Duodenal mucosa (tissue), 2 donors: ENCODE measurements around the gene GSTM2.

ENCODE experiments used
- H3K27ac ChIP-seq: one replicate; pipeline ENCODE4 v1.7.0; 2013; ENCODE audit warnings: low read depth, low read length
- H3K27me3 ChIP-seq, 2 donors: one replicate each; pipeline ENCODE4 v1.7.0; 2013; ENCODE audit warnings: low read length in 2 of 2, control low read depth in 1 of 2; ENCODE audit not compliant: insufficient read depth in 2 of 2, control insufficient read depth in 1 of 2
- H3K36me3 ChIP-seq, 2 donors: one replicate each; pipeline ENCODE4 v1.7.0; 2013; ENCODE audit warnings: low read length in 2 of 2, control low read depth in 1 of 2; ENCODE audit not compliant: insufficient read depth in 2 of 2, control insufficient read depth in 1 of 2
- H3K4me1 ChIP-seq, 2 donors: one replicate each; pipeline ENCODE4 v1.7.0; 2013; ENCODE audit warnings: low read length in 2 of 2, control low read depth in 1 of 2; ENCODE audit not compliant: insufficient read depth in 2 of 2, control insufficient read depth in 1 of 2
- H3K4me3 ChIP-seq, 2 donors: one replicate each; pipeline ENCODE4 v1.7.0; 2013; ENCODE audit warnings: low read length in 2 of 2, low read depth in 1 of 2
- H3K9ac ChIP-seq, 2 donors: one replicate each; pipeline ENCODE4 v1.7.0; 2013; ENCODE audit warnings: low read length in 2 of 2, low read depth in 1 of 2
- H3K9me3 ChIP-seq, 2 donors: one replicate each; pipeline ENCODE4 v1.7.0; 2013; ENCODE audit warnings: low read length in 2 of 2, control low read depth in 1 of 2; ENCODE audit not compliant: control insufficient read depth in 1 of 2

Gene GSTM2

DNA sequence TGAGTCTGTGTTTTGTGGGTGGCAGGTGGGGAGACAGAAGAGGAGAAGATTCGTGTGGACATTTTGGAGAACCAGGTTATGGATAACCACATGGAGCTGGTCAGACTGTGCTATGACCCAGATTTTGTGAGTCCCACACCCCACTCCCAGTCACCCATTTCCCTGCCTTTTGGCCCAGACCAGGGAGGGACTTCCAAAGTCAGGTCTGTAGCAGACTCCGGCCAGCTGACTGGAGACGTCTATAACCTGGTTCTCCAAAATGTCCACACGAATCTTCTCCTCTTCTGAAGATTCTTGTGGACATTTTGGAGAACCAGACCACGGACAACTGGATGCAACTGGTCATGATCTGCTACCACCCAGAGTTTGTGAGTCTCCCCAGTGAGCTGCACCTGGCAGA is 45.8 kb downstream of the GSTM2 start:
- no peaks in the 10 kb centered on the region for H3K27me3 ChIP-seq
- H3K9ac ChIP-seq: no peak overlapping the region
- H3K4me1 ChIP-seq: no peaks in the 10 kb centered on the region
- no peaks in the 10 kb centered on the region for H3K36me3 ChIP-seq
- H3K4me3 ChIP-seq: no peak overlapping the region
- H3K9me3 ChIP-seq: peaks cover 0 to 6% of the 10 kb centered on the region in 2 donors
- no peak overlapping the region for H3K27ac ChIP-seq

DNA sequence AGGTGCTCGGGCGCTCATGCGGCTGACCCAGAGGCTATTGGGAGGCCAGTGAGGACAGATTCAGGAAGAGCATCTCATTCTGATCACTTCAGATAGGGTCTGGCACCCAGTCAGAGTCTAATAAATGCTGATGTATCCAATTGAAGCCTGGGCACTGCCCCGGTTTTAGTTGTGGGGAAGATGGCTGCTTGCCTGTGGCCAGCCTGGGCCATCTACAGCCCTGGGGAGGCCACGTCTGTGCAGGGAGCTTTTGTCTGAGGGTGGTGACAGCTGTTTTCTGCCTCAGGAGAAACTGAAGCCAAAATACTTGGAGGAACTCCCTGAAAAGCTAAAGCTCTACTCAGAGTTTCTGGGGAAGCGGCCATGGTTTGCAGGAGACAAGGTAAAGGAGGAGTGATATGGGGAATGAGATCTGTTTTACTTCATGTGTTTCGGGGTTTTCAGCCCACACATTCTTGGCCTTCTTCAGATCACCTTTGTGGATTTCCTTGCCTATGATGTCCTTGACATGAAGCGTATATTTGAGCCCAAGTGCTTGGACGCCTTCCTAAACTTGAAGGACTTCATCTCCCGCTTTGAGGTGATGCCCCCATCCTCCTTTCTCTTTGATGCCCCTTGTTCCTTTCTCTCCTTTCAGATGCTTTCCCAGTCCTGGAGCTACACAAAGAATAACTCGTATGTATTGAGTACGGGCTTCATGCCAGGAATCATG is 47.0 kb downstream of the GSTM2 start:
- H3K9ac ChIP-seq: no peak overlapping the region
- H3K36me3 ChIP-seq: no peaks in the 10 kb centered on the region
- no peaks in the 10 kb centered on the region for H3K4me1 ChIP-seq
- H3K4me3 ChIP-seq: no peak overlapping the region
- no peak overlapping the region for H3K27ac ChIP-seq
- no peaks in the 10 kb centered on the region for H3K9me3 ChIP-seq
- no peaks in the 10 kb centered on the region for H3K27me3 ChIP-seq

- no peaks in the 10 kb centered on the region for H3K36me3 ChIP-seq
- no peak overlapping the region for H3K27ac ChIP-seq
- no peaks in the 10 kb centered on the region for H3K4me1 ChIP-seq
- no peak overlapping the region for H3K9ac ChIP-seq
- no peaks in the 10 kb centered on the region for H3K9me3 ChIP-seq
- H3K4me3 ChIP-seq: no peak overlapping the region
- no peaks in the 10 kb centered on the region for H3K27me3 ChIP-seq
Measured at GRCh38 chr1:109716121-109716520, 48.3 kb downstream of the GSTM2 start.

DNA sequence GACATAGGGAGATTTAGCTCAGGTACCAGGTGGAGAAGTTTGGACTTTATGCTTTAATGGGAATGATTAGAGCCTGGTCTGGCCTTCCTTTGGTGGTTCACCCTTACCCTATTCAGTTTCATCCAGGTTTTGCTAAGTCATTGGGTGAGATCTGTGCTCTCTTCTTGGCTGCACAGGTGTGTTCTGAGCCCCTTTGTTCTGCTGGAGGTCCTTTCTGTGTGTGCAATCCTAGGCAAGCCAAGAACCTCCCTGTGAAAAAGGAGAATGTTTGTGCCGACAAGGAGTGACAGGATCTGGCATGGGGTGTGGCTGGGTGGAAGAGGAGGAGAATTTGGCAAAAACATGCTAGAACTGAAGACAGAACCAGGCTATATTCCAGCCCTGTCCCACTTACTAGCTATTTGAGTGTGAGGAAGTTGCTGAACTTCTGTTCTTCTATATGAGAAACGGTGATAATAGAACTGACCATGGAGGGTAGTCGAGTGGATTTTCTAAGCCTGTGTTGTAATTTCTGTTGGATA is 48.8 kb downstream of the GSTM2 start:
- H3K4me1 ChIP-seq: no peaks in the 10 kb centered on the region
- no peaks in the 10 kb centered on the region for H3K9me3 ChIP-seq
- H3K9ac ChIP-seq: no peak overlapping the region
- H3K36me3 ChIP-seq: no peaks in the 10 kb centered on the region
- no peaks in the 10 kb centered on the region for H3K27me3 ChIP-seq
- no peak overlapping the region for H3K4me3 ChIP-seq
- H3K27ac ChIP-seq: no peak overlapping the region

DNA sequence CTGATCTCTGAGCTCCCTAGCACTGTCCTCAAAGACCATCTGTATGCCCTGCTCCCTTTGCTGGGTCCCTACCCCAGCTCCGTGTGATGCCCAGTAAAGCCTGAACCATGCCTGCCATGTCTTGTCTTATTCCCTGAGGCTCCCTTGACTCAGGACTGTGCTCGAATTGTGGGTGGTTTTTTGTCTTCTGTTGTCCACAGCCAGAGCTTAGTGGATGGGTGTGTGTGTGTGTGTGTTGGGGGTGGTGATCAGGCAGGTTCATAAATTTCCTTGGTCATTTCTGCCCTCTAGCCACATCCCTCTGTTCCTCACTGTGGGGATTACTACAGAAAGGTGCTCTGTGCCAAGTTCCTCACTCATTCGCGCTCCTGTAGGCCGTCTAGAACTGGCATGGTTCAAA is 49.9 kb downstream of the GSTM2 start:
- no peak overlapping the region for H3K27ac ChIP-seq
- H3K36me3 ChIP-seq: no peaks in the 10 kb centered on the region
- H3K4me3 ChIP-seq: no peak overlapping the region
- H3K9me3 ChIP-seq: no peaks in the 10 kb centered on the region
- no peaks in the 10 kb centered on the region for H3K4me1 ChIP-seq
- H3K27me3 ChIP-seq: no peaks in the 10 kb centered on the region
- no peak overlapping the region for H3K9ac ChIP-seq

- Histone ChIP-seq H3K9me3 (no peaks in the 10 kb centered on the region), H3K9ac (no peak overlapping the region), H3K27ac (no peak overlapping the region), H3K4me1 (no peaks in the 10 kb centered on the region), H3K27me3 (no peaks in the 10 kb centered on the region), H3K4me3 (no peak overlapping the region), H3K36me3 (no peaks in the 10 kb centered on the region)
Measured at GRCh38 chr1:109718495-109718894, 50.6 kb downstream of the GSTM2 start.

- Histone ChIP-seq H3K36me3 (no peaks in the 10 kb centered on the region), H3K9ac (no peak overlapping the region), H3K4me1 (no peaks in the 10 kb centered on the region), H3K27me3 (no peaks in the 10 kb centered on the region), H3K4me3 (no peak overlapping the region), H3K9me3 (no peaks in the 10 kb centered on the region), H3K27ac (no peak overlapping the region)
Measured at GRCh38 chr1:109719337-109719837, 51.5 kb downstream of the GSTM2 start.

- Histone ChIP-seq H3K27me3 (no peaks in the 10 kb centered on the region), H3K9me3 (no peaks in the 10 kb centered on the region), H3K9ac (no peak overlapping the region), H3K27ac (no peak overlapping the region), H3K36me3 (no peaks in the 10 kb centered on the region), H3K4me3 (no peak overlapping the region), H3K4me1 (no peaks in the 10 kb centered on the region)
Measured at GRCh38 chr1:109721042-109721441, 53.2 kb downstream of the GSTM2 start.

DNA sequence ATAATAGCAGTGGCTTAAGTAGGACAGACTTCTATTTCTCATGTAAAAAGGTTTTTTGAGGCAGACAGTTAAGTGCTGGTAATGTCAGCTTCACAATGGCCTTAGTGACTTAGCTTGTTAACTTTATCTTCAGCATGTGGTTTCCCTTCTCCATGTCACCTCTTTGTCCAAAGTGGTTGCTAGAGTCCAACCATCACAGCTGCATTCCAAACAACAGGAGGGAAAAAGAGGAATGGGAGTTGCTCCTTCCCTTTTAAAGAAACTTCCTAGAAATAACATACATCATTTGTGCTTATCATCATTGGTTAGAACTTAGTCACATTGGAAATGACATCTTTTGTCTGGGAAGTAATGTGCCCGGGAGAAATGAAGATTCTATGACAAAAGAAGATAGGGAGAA is 54.1 kb downstream of the GSTM2 start:
- no peak overlapping the region for H3K4me3 ChIP-seq
- H3K36me3 ChIP-seq: no peaks in the 10 kb centered on the region
- no peak overlapping the region for H3K27ac ChIP-seq
- H3K9ac ChIP-seq: no peak overlapping the region
- H3K27me3 ChIP-seq: no peaks in the 10 kb centered on the region
- no peaks in the 10 kb centered on the region for H3K4me1 ChIP-seq
- H3K9me3 ChIP-seq: no peaks in the 10 kb centered on the region

DNA sequence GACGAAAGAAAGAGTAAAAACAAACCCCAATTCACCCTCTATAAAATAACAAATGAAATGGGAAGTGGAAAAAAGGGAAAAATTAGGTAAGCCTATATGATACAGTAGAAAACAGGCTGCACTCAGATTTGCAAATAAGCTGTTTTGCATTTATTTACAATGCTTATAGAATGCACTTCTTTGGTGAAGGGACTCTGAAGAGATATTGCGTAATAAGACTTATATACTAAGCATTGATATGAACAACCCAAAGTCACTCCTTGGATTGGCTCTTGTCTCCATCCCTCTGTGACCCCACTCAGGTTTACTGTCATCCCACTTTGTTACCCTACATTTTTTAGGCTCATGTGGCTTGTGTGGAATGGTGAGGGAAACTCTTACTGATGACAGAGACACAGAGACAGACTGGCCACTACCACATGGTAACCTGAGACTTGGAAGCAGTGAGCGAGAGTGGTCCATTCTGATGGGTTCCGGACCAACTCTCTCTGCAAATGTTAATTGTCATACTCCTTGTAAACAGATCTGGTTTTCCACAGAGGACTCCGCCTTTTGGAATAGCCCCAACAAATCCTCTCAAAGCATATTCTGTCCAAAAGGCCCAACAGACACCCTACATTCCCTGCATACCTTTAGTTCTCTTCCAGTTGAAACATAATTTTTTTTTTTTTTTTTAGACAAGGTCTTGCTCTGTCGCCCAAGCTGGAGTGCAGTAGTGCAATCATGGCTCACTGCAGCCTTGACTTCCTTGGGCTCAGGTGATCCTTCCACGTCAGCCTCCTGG is 55.2 kb downstream of the GSTM2 start:
- no peaks in the 10 kb centered on the region for H3K4me1 ChIP-seq
- H3K27ac ChIP-seq: no peak overlapping the region
- no peaks in the 10 kb centered on the region for H3K9me3 ChIP-seq
- H3K4me3 ChIP-seq: no peak overlapping the region
- no peaks in the 10 kb centered on the region for H3K36me3 ChIP-seq
- H3K27me3 ChIP-seq: no peaks in the 10 kb centered on the region
- no peak overlapping the region for H3K9ac ChIP-seq
